ENCODE data around the gene DPP6. TPM values are rescaled to one million over a fixed set of nuclear protein-coding genes. Genes with fewer than 3 reads are reported as not detected.

Gene DPP6
- total RNA-seq, 3 donors from 2014 or later, result 0.59 to 0.98 TPM; not detected in 1

DNA sequence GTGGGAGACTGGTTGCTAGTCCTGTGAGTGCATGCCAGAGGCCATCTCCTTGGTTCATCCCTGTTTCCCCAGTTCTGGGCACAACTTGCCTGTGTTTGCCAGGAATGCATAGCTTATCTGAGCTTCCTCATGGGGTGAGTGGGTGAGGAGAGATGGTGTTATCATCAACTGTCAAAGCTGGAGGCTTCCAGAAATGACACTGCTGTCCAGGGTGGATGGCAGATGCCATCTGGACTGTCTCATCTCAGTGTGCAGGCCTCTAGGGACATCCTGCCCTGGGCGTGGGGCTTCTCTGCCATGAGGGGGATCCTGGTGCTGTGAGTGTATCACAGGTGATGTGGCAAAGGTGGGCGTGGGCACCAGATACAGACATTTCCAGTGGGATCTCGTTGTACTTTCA, 328.6 kb downstream of the DPP6 start:
- Histone ChIP-seq H3K27me3 (no peaks in the 10 kb centered on the region), H3K9me3 (no peaks in the 10 kb centered on the region), H3K4me3 (no peak overlapping the region), H3K36me3 (no peaks in the 10 kb centered on the region), H3K27ac (no peak overlapping the region), H3K4me1 (no peaks in the 10 kb centered on the region)
- intact Hi-C loops (cut with DNase I; ENCODE audit: low total_unique reads), result no loop called here
- no peak for DNase-seq (ENCODE audit: low spot score in 2 of 2)
- TF ChIP-seq POLR2A (IDR thresholded peaks at IDR 0.05) (no peak), POLR2AphosphoS5 (IDR thresholded peaks at IDR 0.05) (no peak)
- TF ChIP-seq, protein P1, sequence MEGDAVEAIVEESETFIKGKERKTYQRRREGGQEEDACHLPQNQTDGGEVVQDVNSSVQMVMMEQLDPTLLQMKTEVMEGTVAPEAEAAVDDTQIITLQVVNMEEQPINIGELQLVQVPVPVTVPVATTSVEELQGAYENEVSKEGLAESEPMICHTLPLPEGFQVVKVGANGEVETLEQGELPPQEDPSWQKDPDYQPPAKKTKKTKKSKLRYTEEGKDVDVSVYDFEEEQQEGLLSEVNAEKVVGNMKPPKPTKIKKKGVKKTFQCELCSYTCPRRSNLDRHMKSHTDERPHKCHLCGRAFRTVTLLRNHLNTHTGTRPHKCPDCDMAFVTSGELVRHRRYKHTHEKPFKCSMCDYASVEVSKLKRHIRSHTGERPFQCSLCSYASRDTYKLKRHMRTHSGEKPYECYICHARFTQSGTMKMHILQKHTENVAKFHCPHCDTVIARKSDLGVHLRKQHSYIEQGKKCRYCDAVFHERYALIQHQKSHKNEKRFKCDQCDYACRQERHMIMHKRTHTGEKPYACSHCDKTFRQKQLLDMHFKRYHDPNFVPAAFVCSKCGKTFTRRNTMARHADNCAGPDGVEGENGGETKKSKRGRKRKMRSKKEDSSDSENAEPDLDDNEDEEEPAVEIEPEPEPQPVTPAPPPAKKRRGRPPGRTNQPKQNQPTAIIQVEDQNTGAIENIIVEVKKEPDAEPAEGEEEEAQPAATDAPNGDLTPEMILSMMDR (IDR thresholded peaks at IDR 0.05), result no peak

DNA sequence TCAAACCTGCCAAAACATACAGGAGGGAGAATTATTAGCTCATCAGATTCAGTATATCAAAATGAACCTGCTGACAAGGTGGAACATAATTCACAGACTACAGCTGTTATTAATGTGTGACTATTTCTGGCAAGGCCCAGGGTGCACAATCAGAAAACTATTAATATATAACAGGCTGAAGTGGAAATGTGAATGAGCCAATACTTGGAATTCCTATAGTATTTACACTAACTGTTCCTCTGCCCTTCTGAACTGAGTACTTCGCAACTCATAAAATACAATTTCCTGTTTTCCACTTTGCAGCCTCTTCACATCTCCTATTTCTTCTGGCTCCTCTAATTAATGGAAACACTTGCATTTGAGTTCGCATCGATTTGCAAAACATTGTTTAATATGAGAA, 330.8 kb downstream of the DPP6 start:
- H3K27me3 ChIP-seq, result no peaks in the 10 kb centered on the region
- no peak overlapping the region for H3K4me3 ChIP-seq
- no peaks in the 10 kb centered on the region for H3K36me3 ChIP-seq
- TF ChIP-seq, protein P1 (IDR thresholded peaks at IDR 0.05), result no peak
- TF ChIP-seq POLR2AphosphoS5 (IDR thresholded peaks at IDR 0.05) (no peak), POLR2A (IDR thresholded peaks at IDR 0.05) (no peak)
- H3K4me1 ChIP-seq, result no peaks in the 10 kb centered on the region
- no peaks in the 10 kb centered on the region for H3K9me3 ChIP-seq
- no peak overlapping the region for H3K27ac ChIP-seq
- intact Hi-C loops (cut with DNase I; ENCODE audit: low total_unique reads), result no loop called here
- DNase-seq (ENCODE audit: low spot score in 2 of 2), result no peak

DNA sequence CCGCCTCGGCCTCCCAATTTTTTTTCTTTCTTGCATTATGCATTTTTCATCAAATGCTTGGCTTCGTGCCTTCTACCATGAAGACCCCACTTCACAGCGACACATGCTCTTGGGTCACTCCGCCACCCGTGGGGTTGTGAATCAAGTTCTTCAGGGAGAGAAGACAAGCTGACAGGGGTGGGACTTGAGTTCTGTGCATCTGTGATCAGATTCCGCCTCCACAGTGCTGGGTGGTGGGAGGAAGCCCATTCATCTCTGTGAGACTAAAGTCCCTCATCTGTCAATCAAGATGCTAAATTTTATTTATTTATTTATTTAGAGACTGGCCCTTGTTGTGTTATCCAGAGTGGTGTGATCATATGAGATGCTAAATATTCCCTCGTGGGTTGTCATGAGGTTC, 333.0 kb downstream of the DPP6 start:
- TF ChIP-seq POLR2A (IDR thresholded peaks at IDR 0.05) (no peak), POLR2AphosphoS5 (IDR thresholded peaks at IDR 0.05) (no peak)
- TF ChIP-seq, protein P1 (IDR thresholded peaks at IDR 0.05), result no peak
- DNase-seq (ENCODE audit: low spot score in 2 of 2), result no peak
- Histone ChIP-seq H3K27me3 (no peaks in the 10 kb centered on the region), H3K9me3 (no peaks in the 10 kb centered on the region), H3K4me1 (no peaks in the 10 kb centered on the region), H3K27ac (no peak overlapping the region), H3K4me3 (no peak overlapping the region), H3K36me3 (no peaks in the 10 kb centered on the region)
- intact Hi-C loops (cut with DNase I; ENCODE audit: low total_unique reads), result no loop called here

DNA sequence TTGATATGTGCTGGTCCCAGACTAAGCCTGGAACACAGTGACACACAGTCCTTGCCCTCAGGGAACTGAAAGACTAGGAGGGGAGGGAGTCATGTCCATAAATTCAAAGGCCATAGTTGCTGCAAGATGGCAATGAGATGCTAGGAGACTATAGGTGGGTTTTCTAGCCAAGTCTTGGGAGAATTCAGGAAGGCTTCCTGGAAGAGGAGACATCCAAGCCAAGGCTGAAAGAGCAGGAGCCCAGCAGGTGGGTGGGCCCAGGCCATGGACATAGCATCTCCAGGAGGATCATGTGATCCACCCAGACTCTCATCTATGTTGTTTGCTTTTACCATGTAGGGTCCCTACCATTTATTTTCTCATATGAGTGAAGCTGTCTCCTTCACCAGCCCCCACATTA, 335.1 kb downstream of the DPP6 start:
- Histone ChIP-seq H3K9me3 (no peaks in the 10 kb centered on the region), H3K27ac (no peak overlapping the region), H3K4me1 (no peaks in the 10 kb centered on the region), H3K27me3 (no peaks in the 10 kb centered on the region), H3K36me3 (no peaks in the 10 kb centered on the region), H3K4me3 (no peak overlapping the region)
- TF ChIP-seq, protein P1 (IDR thresholded peaks at IDR 0.05), result no peak
- TF ChIP-seq POLR2AphosphoS5 (IDR thresholded peaks at IDR 0.05) (no peak), POLR2A (IDR thresholded peaks at IDR 0.05) (no peak)
- no peak for DNase-seq (ENCODE audit: low spot score in 2 of 2)
- intact Hi-C loops (cut with DNase I; ENCODE audit: low total_unique reads), result no loop called here

DNA sequence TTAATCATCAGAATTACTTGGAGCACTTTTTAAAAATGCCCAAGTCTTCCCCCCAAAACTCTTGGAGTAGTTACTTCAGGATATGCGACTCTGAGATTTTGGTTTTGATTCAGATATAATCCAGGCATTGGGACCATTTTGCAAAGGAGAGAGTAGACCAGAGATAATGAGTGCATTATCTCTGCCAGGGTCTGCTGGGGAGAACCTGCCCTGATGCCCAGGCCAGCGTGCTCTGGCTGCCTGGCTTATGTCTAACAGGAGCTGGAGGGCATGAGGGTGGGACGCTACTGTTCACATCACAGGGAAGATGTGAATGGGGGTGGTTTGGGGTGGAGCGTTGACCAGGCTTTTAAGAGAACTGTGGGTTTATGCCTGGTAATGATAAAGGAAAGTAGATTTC, 336.2 kb downstream of the DPP6 start:
- Histone ChIP-seq H3K9me3 (no peaks in the 10 kb centered on the region), H3K36me3 (no peaks in the 10 kb centered on the region), H3K4me3 (no peak overlapping the region), H3K27ac (no peak overlapping the region), H3K27me3 (no peaks in the 10 kb centered on the region), H3K4me1 (no peaks in the 10 kb centered on the region)
- intact Hi-C loops (cut with DNase I; ENCODE audit: low total_unique reads), result no loop called here
- no peak for TF ChIP-seq POLR2A (IDR thresholded peaks at IDR 0.05)
- TF ChIP-seq, protein P1 (IDR thresholded peaks at IDR 0.05), result no peak
- TF ChIP-seq POLR2AphosphoS5 (IDR thresholded peaks at IDR 0.05), result no peak
- no peak for DNase-seq (ENCODE audit: low spot score in 2 of 2)
